GM19328 (cell line): Measurements from ENCODE around the gene ARHGEF28.

Experiments used
- ATAC-seq: cut with Tn5 transposase; IDR thresholded peaks from one replicate; pipeline ENCODE4 v1.9.1; 2021; ENCODE audit warnings: mild to moderate bottlenecking, moderate library complexity; ENCODE audit not compliant: unreplicated experiment

Gene ARHGEF28

DNA sequence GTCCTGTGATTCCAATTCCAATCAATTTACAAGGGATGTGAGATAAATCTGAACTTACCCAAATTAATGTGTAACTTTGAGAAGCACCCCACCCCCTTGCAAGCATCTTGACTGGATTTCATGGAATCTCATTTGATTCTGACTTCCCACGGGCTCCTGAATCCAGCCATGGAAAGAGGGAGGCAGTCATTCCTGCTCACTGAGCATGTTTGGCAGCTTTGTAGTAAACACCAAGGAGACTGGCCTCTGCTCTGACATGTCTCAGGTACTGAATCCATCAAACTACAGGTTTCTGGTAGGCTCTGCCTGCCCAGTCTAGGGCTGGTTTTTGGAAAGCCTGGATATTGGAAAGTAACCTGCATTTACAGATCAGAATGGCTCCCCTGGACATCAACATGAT lies 357.6 kb downstream of the ARHGEF28 start:
- no peak for ATAC-seq

DNA sequence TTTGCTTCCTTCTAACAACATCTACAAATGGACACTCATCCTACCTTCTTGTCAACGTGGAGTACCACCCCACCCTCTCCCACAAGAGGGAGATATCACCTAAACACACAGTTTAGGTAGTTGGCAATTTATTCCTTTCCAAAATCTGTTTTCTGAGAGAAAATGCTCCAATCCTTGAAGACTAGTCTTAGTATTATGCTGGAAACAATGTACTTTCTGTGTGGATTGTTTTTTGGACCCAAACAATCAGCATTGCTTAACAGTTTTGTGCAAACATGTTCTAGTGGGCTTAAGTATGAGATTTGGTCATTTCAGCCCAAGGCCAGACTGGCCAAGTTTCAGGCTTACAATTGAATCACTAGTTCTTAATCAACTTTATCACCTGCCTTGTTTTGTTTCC lies 359.1 kb downstream of the ARHGEF28 start:
- no peak for ATAC-seq

DNA sequence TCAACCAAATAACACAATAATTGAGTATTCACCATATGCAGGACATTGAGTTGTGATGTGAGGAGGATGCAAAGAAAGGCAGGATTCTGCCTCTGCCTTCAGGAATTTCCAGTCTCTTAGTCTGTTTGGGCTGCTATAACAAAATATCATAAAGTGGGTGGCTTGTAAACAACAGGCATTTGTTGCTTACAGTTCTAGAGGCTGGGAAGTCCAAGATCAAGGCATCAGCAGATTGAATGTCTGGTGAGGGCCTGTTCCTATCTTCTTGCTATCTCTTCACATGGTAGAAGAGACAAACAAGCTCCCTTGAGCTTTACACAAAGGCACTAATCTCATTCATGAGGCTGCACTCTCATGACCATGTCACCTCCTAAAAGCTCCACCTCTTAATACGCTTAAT lies 360.7 kb downstream of the ARHGEF28 start:
- no peak for ATAC-seq

DNA sequence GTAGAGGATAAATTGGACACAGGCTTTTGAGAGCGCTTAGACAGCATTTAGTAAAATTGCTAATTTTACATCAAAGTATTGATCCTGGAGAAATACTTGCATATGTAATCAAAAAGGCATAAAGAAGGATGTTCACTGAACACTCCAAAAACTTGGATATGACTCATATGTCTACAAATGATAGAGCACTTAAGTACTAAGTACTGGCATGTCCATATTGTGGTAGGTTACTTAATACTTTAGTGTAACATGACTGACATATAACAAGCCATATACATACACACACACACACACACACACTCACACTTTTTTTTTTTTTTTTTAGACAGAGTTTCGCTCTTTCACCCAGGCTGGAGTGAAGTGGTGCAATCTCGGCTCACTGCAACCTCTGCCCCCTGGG lies 361.9 kb downstream of the ARHGEF28 start:
- ATAC-seq, result no peak

DNA sequence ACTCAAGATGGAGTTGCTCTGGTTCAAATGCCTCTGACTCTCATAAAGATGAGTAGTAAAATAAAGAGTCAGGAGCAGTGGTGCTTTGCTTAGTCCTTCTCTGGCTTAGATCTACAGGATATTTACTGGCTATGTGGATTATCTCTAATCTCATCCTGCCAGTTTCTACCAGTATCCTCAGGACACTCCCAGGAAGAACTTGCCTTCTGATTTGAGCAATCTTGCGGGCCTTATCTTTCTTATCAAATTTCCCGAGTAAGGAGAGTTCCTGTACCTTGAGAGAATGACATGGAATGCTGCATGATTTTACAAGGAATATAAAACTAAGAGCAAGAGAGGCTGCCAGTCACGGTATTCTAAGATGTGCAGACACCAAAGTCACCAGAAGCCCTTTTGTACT lies 364.0 kb downstream of the ARHGEF28 start:
- no peak for ATAC-seq
